PFSK-1 (cell line): ENCODE data around the gene EEF2.
A peak's percentile ranks its signal among the peaks of the same experiment; 100 is the strongest.

Experiments
- FOXP2 ChIP-seq: optimal IDR thresholded peaks from 2 replicates; pipeline ENCODE3; 2011; ENCODE audit warnings: borderline replicate concordance, control low read depth, inconsistent platforms; ENCODE audit not compliant: insufficient read depth; ENCODE audit errors: extremely low read length, extremely low read depth
- POLR2AphosphoS5 ChIP-seq: IDR thresholded peaks from 2 replicates; pipeline ENCODE4 v1.6.1; 2012; ENCODE audit warnings: low read depth, mild to moderate bottlenecking, control low read depth, low read length, moderate library complexity
- REST ChIP-seq, 2 experiments: IDR thresholded peaks; 2 replicates each; pipeline versions ENCODE4 v1.6.1 to v1.8.0; 2011 to 2012; ENCODE audit warnings: low read depth in 2 of 2, low read length in 2 of 2, control low read depth in 1 of 2, inconsistent platforms in 1 of 2, mild to moderate bottlenecking in 1 of 2, moderate library complexity in 1 of 2; ENCODE audit not compliant: insufficient read depth in 1 of 2
- SIN3A ChIP-seq: IDR thresholded peaks from 2 replicates; pipeline ENCODE4 v1.6.1; 2012; ENCODE audit warnings: mild to moderate bottlenecking, low read length, moderate library complexity, borderline replicate concordance; ENCODE audit not compliant: insufficient read depth
- TAF1 ChIP-seq: IDR thresholded peaks from 2 replicates; pipeline ENCODE4 v1.6.1; 2012; ENCODE audit warnings: low read length, control low read depth, borderline replicate concordance; ENCODE audit not compliant: insufficient read depth

Gene EEF2

GRCh38 chr19:3970313-3970807 is 14.9 kb downstream of the EEF2 start:
- no peak for TF ChIP-seq POLR2AphosphoS5
- no peak for TF ChIP-seq FOXP2

GRCh38 chr19:3969435-3970312 is 15.6 kb downstream of the EEF2 start:
- TF ChIP-seq POLR2AphosphoS5 (no peak), REST (IDR thresholded peaks at IDR 0.05; ENCODE audit: insufficient read depth in 1 of 2, low read depth in 2 of 2, low read length in 2 of 2) (peak in 1 of 2 experiments; percentile 69; a peak in 1 of 4 replicates)

- TF ChIP-seq SIN3A (peak; percentile 97; the same call in 1 of the 2 replicates), FOXP2 (no peak)
Measured at GRCh38 chr19:3968556-3969434, 16.5 kb downstream of the EEF2 start.

GRCh38 chr19:3966051-3967017 is 18.9 kb downstream of the EEF2 start:
- TF ChIP-seq FOXP2: no peak

- no peak for TF ChIP-seq TAF1
- no peak for TF ChIP-seq REST (IDR thresholded peaks at IDR 0.05; ENCODE audit: insufficient read depth in 1 of 2, low read depth in 2 of 2, low read length in 2 of 2)
- no peak for TF ChIP-seq POLR2AphosphoS5
- no peak for TF ChIP-seq SIN3A
Measured at GRCh38 chr19:3964256-3965194, 20.7 kb downstream of the EEF2 start.

- TF ChIP-seq REST (IDR thresholded peaks at IDR 0.05; ENCODE audit: insufficient read depth in 1 of 2, low read depth in 2 of 2, low read length in 2 of 2): no peak
- TF ChIP-seq SIN3A: no peak
- TF ChIP-seq POLR2AphosphoS5: no peak
- no peak for TF ChIP-seq FOXP2
- no peak for TF ChIP-seq TAF1
Measured at GRCh38 chr19:3963458-3964255, 21.6 kb downstream of the EEF2 start.
